Naive B cell (primary cell): ENCODE measurements around the gene MAST4. TPM values are rescaled to one million over a fixed set of nuclear protein-coding genes. Genes with fewer than 3 reads are reported as not detected.
A peak's percentile ranks its signal among the peaks of the same experiment; 100 is the strongest.

Experiments
- ATAC-seq, 2 donors: fragments of 150-1000 bp; cut with Tn5 transposase; 2 replicates each; pipeline ENCODE4 v1.10.0; 2021; ENCODE audit warnings: low read depth in 2 of 2, mild to moderate bottlenecking in 2 of 2, moderate library complexity in 2 of 2
- DNase-seq: peaks from one replicate; pipeline ENCODE4 v3.0.0; 2022
- H3K27ac Mint-ChIP-seq, 6 donors: one replicate each; pipeline ENCODE4 v1.8.0; 2020 to 2022; ENCODE audit warnings: mild to moderate bottlenecking in 6 of 6, mixed read lengths in 6 of 6, moderate library complexity in 5 of 6, inconsistent platforms in 2 of 6
- H3K27me3 Mint-ChIP-seq, 3 donors: one replicate each; pipeline ENCODE4 v1.8.0; 2021 to 2022; ENCODE audit warnings: mixed read lengths in 3 of 3, mild to moderate bottlenecking in 1 of 3
- H3K36me3 Mint-ChIP-seq, 2 donors: one replicate each; pipeline ENCODE4 v1.8.0; 2020 to 2022; ENCODE audit warnings: mixed read lengths in 2 of 2, inconsistent platforms in 1 of 2, mild to moderate bottlenecking in 1 of 2
- H3K4me1 Mint-ChIP-seq, 3 donors: one replicate each; pipeline ENCODE4 v1.8.0; 2020 to 2022; ENCODE audit warnings: mixed read lengths in 3 of 3, inconsistent platforms in 1 of 3, mild to moderate bottlenecking in 1 of 3, moderate library complexity in 1 of 3
- H3K4me3 Mint-ChIP-seq, 8 donors: one replicate each; pipeline ENCODE4 v1.8.0; 2020 to 2022; ENCODE audit warnings: mild to moderate bottlenecking in 8 of 8, mixed read lengths in 8 of 8, moderate library complexity in 8 of 8, inconsistent platforms in 2 of 8
- H3K9me3 Mint-ChIP-seq, 7 donors: one replicate each; pipeline ENCODE4 v1.8.0; 2020 to 2022; ENCODE audit warnings: mixed read lengths in 7 of 7, mild to moderate bottlenecking in 5 of 7, inconsistent platforms in 2 of 7, moderate library complexity in 1 of 7
- polyA plus RNA-seq, 6 donors: library from polyadenylated mRNA; unstranded; fragments of 300-500 nt; fragmentation: Illumina TruSeq; gene quantifications; one replicate each; pipeline ENCODE4 v1.2.3, GENCODE V29; 2021; ENCODE audit warnings: low read depth in 6 of 6

Gene MAST4
- polyA plus RNA-seq, 6 donors from 2014 or later = 0.17 to 2.3 (median 1.3) TPM

GRCh38 chr5:67073045-67073680 lies 477.0 kb downstream of the MAST4 start:
- Mint-ChIP-seq H3K9me3 (peaks cover 0 to 2% (median 0%) of the 10 kb centered on the region in 7 donors), H3K4me1 (no peaks in the 10 kb centered on the region), H3K27ac (no peak overlapping the region), H3K27me3 (no peaks in the 10 kb centered on the region), H3K36me3 (no peaks in the 10 kb centered on the region), H3K4me3 (no peak overlapping the region)
- DNase-seq (no peak), ATAC-seq (no peak)

DNA sequence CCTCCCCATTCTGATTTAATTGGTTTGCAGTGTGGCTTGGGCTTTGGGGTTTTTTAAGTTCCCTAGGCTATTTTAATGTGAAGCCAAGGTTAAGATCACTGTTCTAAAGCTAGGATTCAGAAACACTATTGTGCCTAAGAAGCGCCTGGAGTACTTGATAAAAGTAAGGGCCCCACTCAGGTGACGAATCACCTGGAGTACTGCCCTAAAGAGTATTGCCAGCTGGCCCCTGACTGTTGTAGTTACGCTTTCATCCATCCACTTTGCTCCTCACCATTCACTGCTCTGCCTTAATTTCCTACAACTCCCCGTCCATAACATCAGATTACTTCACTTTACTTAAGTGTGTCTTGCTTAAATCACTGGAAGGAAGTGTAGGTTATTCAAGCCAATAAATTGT lies 481.1 kb downstream of the MAST4 start:
- H3K27ac Mint-ChIP-seq = no peak overlapping the region
- H3K4me3 Mint-ChIP-seq = peak overlapping the region in 1 of 8 donors; percentile 41
- peaks cover 4 to 6% (median 4%) of the 10 kb centered on the region in 3 donors for H3K4me1 Mint-ChIP-seq
- no peak for ATAC-seq
- no peaks in the 10 kb centered on the region for H3K36me3 Mint-ChIP-seq
- H3K27me3 Mint-ChIP-seq = no peaks in the 10 kb centered on the region
- no peak for DNase-seq
- H3K9me3 Mint-ChIP-seq = peaks cover 0 to 4% (median 0%) of the 10 kb centered on the region in 7 donors

GRCh38 chr5:67081261-67081660 lies 485.1 kb downstream of the MAST4 start:
- no peaks in the 10 kb centered on the region for H3K27me3 Mint-ChIP-seq
- no peak overlapping the region for H3K4me3 Mint-ChIP-seq
- peaks cover 0 to 4% (median 0%) of the 10 kb centered on the region in 7 donors for H3K9me3 Mint-ChIP-seq
- ATAC-seq = no peak
- H3K36me3 Mint-ChIP-seq = no peaks in the 10 kb centered on the region
- H3K4me1 Mint-ChIP-seq = peaks cover 4 to 6% (median 4%) of the 10 kb centered on the region in 3 donors
- DNase-seq = no peak
- peak overlapping the region in 2 of 6 donors; percentile 14 to 84 for H3K27ac Mint-ChIP-seq

DNA sequence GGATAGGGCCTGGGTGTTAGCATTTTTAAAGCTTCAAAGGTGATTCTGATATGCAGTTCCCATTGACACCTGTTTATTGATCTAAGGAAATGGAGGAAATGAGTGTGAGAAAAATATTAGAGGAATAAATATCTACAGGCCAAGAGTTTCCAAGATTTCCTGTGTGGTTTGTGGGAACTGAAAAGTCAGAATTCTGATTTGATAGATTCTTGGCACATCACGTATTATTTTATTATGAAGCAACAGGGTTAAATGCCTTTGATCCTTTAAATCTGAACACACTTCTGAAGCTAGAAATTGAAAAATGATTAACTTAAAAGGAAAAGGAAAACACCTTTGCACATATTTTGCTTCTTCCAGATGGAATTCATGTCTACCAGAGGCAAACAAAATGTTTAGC lies 486.7 kb downstream of the MAST4 start:
- ATAC-seq = no peak
- peak overlapping the region in 1 of 6 donors; percentile 3 for H3K27ac Mint-ChIP-seq

GRCh38 chr5:67085616-67086015 lies 489.4 kb downstream of the MAST4 start:
- no peak overlapping the region for H3K27ac Mint-ChIP-seq
- no peak for ATAC-seq
- H3K36me3 Mint-ChIP-seq = peaks cover 0 to 2% of the 10 kb centered on the region in 2 donors
- H3K4me3 Mint-ChIP-seq = no peak overlapping the region
- no peak for DNase-seq
- H3K9me3 Mint-ChIP-seq = peaks cover 0 to 4% (median 0%) of the 10 kb centered on the region in 7 donors
- peaks cover 4 to 6% (median 4%) of the 10 kb centered on the region in 3 donors for H3K4me1 Mint-ChIP-seq
- H3K27me3 Mint-ChIP-seq = no peaks in the 10 kb centered on the region

More for the DNA sequence above, 486.7 kb downstream of the MAST4 start:
- Mint-ChIP-seq H3K4me1 (peaks cover 4 to 6% (median 4%) of the 10 kb centered on the region in 3 donors), H3K27me3 (no peaks in the 10 kb centered on the region), H3K9me3 (peaks cover 0 to 4% (median 0%) of the 10 kb centered on the region in 7 donors), H3K4me3 (no peak overlapping the region), H3K36me3 (no peaks in the 10 kb centered on the region)
- no peak for DNase-seq

DNA sequence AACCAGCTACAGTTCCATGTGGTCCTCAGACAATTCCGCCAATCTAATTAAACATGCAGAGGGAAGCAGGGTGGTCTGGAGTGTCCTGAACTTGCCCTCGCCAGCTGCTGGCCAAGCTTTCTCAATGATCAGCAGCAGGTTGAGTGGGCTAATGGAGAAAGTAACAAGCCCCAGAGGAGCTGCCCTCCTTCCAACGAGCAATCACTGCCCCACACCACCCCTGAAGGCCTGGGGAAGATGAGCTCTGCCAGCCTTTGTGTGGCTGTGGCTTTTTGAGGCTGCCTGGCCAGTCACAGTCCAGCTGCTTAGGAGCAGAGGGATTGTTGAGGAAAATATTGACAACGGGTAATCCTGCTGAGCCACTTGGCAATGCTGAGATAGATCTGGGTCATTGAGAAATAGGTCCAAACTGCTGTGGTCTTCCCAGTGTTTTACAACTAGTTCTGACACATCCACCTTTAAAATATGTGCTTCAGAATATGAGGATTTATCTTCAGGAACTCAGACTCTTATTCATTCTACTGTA lies 493.1 kb downstream of the MAST4 start:
- no peak for DNase-seq
- H3K4me1 Mint-ChIP-seq = no peaks in the 10 kb centered on the region
- no peak overlapping the region for H3K4me3 Mint-ChIP-seq
- no peak for ATAC-seq
- no peaks in the 10 kb centered on the region for H3K9me3 Mint-ChIP-seq
- no peaks in the 10 kb centered on the region for H3K27me3 Mint-ChIP-seq
- no peak overlapping the region for H3K27ac Mint-ChIP-seq
- peaks cover 0 to 6% of the 10 kb centered on the region in 2 donors for H3K36me3 Mint-ChIP-seq

DNA sequence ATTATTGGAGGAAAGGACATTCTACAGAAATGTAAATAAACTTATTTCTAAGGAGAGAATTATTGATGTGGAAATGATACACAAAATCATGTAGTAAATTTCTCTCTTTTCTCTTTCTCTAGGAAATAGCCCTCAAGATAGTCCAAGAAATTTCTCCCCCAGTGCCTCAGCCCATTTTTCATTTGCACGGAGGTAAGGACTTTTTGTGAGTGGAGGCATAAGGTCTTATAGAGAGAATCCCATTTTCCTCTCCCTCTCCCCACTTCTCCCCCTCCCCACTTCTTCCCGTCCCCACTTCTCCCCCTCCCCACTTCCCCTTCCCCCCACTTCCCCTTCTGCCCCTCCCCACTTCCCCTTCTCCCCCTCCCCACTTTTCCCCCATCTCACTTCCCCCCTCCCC lies 493.8 kb downstream of the MAST4 start:
- H3K4me1 Mint-ChIP-seq = no peaks in the 10 kb centered on the region
- H3K27me3 Mint-ChIP-seq = no peaks in the 10 kb centered on the region
- H3K27ac Mint-ChIP-seq = no peak overlapping the region
- no peaks in the 10 kb centered on the region for H3K9me3 Mint-ChIP-seq
- ATAC-seq (no peak), DNase-seq (no peak)
- H3K36me3 Mint-ChIP-seq = peaks cover 0 to 6% of the 10 kb centered on the region in 2 donors
- H3K4me3 Mint-ChIP-seq = no peak overlapping the region

DNA sequence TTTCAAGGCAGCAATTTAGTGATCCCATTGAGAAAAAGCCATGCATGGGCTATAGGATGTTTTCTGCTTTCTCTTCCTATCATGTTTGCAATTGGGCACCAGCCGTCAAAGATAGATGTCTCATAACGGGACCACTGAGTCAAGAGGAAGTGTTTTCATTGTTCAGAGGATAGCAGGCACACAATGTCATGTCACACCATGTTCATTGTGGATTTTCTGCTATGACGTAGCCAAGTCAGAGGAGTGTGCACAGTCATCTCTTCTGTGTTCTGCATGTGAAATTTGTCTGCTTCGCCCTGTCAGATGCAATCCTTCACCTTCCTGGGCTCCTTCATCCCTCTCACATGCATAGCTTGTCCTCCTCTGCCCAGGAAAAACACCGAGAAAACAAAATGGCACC lies 494.4 kb downstream of the MAST4 start:
- H3K36me3 Mint-ChIP-seq = peaks cover 0 to 6% of the 10 kb centered on the region in 2 donors
- no peak for ATAC-seq
- H3K4me1 Mint-ChIP-seq = no peaks in the 10 kb centered on the region
- DNase-seq = no peak
- H3K27me3 Mint-ChIP-seq = no peaks in the 10 kb centered on the region
- H3K9me3 Mint-ChIP-seq = no peaks in the 10 kb centered on the region
- H3K4me3 Mint-ChIP-seq = no peak overlapping the region
- H3K27ac Mint-ChIP-seq = no peak overlapping the region

DNA sequence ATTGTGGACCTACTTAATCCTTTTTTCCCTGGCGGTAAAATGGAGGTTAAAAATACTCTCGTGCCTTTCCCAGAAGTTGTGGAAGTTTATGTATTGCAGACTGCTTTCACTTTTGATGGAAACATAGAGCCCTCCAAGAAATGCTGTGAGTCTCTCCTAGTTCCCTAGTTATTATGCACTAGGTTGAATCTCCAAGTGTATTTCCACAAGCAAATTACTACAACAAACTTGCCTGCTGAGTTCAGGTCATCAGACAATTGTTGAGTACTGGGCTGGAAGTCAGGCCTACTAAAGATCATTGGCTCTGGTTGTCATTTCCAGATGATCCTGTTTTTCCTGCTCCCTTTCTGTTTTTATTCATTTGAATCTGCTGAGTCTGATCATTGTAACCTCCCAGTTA lies 496.3 kb downstream of the MAST4 start:
- Mint-ChIP-seq H3K27me3 (no peaks in the 10 kb centered on the region), H3K4me1 (no peaks in the 10 kb centered on the region), H3K36me3 (peaks cover 0 to 6% of the 10 kb centered on the region in 2 donors), H3K9me3 (no peaks in the 10 kb centered on the region), H3K4me3 (no peak overlapping the region), H3K27ac (no peak overlapping the region)
- ATAC-seq (no peak), DNase-seq (no peak)

DNA sequence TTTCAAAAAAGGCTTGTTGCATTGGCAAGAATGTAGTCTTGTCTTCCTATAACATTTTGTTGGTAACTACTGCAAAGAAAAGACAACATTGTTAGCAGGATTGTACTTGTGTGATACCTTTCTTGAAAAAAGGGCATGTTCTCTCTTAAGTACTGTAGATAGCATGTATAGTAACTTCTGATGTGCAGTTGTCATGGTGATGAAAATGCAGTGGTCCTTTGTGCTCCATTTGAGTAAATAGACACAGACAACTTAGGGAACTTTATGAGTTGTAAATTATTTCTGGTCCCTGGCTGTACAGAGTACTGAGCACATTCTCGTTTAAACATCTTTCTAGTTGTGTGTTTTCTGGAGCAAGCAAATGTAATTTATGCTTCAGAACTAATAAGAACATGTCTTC lies 497.1 kb downstream of the MAST4 start:
- no peak for DNase-seq
- Mint-ChIP-seq H3K9me3 (no peaks in the 10 kb centered on the region), H3K27ac (no peak overlapping the region), H3K36me3 (peaks cover 0 to 6% of the 10 kb centered on the region in 2 donors), H3K27me3 (no peaks in the 10 kb centered on the region), H3K4me1 (no peaks in the 10 kb centered on the region), H3K4me3 (no peak overlapping the region)
- ATAC-seq = no peak

DNA sequence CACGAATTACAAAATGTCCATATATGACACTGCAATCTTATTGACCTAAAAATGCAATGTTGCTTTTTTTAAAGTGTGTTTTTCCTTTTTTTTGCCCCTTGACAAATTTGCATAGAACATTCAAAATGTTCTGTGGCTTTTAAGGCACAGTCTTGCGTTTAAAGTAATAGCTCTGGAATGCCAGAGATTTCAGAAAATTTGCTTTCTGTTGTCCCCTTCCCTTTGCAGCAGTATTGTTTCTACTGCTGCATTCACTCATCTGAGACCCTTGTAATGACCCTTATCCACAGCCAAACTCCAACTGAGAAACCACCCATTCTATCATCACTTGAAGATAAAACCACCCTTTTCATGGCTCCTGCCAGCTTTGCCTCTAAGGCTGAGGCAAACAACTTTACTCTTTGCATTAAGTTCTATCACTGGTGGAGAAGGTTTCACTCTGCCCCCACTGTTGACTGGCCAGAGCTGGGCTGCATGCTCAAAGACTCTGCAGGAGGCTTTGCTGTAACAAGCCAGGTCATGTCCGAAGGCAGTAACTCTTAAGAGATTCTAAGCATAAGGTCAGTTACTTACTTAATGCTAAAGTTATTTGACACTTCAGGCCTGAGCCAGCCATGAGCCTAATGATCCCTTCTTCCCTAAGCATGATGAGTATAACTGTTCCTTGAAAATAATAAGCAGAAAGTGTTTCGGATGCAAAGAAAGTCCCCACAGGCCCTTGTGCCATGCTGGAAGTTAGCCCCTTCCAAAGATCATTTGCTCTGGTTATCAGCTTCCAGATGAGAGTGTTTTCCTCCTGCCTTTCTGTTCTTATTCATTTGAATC lies 498.5 kb downstream of the MAST4 start:
- Mint-ChIP-seq H3K36me3 (peaks cover 0 to 6% of the 10 kb centered on the region in 2 donors), H3K27ac (no peak overlapping the region), H3K27me3 (no peaks in the 10 kb centered on the region), H3K4me3 (no peak overlapping the region), H3K4me1 (no peaks in the 10 kb centered on the region), H3K9me3 (no peaks in the 10 kb centered on the region)
- DNase-seq = no peak
- ATAC-seq = no peak

DNA sequence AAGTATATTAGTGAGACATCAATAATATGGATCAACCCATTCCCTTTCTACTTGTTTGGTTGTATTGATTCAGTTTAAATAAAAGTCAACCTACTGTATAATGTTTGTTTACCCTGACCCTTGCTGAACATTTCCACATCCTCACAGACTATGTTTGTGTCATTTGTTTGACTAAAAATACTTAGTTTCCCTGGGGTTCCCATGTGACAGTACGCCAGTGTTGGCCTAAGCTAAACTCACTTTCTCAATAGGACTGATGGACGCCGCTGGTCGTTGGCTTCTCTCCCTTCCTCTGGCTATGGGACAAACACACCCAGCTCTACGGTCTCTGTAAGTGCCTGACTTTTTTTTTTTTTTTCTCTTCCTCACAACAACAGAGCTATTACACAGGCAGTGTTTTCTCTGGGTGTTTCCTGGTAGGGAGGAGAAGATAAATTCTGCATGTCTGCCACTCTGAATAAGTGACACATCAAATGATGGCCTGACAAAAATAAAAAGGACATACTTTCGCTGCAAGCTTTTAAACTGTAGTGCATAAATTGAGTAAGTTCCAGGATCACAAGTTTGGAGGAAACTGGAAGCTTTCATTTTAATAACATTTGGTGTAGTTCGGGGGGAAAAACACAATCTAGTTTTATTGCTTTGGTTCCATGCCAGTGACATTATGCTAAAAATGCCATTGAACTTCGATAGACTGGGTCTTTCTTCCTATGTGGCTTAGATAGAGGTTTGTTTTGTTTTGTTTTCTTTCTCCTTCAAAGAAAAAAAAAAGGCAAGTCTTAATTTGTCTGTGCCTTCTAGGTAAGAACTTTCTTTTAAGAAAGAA lies 499.4 kb downstream of the MAST4 start:
- Mint-ChIP-seq H3K9me3 (no peaks in the 10 kb centered on the region), H3K27me3 (no peaks in the 10 kb centered on the region), H3K4me1 (no peaks in the 10 kb centered on the region), H3K4me3 (no peak overlapping the region), H3K36me3 (peaks cover 0 to 5% of the 10 kb centered on the region in 2 donors), H3K27ac (no peak overlapping the region)
- DNase-seq (no peak), ATAC-seq (no peak)

DNA sequence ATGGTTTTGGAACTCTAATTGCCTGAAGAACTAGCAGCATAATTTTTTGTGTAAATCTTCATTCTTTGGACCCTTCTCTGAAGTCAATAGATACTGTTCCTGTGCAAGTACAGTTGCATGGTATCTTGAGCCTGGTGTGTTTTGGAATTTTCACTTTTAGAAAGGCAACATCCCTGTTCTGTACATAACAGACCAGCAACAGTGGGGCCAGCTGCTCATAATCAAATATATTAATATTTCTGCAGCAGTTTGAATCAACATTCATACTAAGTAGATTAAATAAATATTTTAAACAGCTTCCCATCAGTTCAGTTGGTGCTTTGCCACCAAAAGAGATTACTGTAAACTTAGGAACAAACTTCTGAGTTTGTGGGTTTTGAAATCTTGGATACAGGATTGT lies 502.5 kb downstream of the MAST4 start:
- no peak overlapping the region for H3K27ac Mint-ChIP-seq
- ATAC-seq (no peak), DNase-seq (no peak)
- H3K36me3 Mint-ChIP-seq = no peaks in the 10 kb centered on the region
- no peaks in the 10 kb centered on the region for H3K27me3 Mint-ChIP-seq
- no peaks in the 10 kb centered on the region for H3K9me3 Mint-ChIP-seq
- H3K4me1 Mint-ChIP-seq = no peaks in the 10 kb centered on the region
- H3K4me3 Mint-ChIP-seq = no peak overlapping the region
